ACHN (cell line): Measurements from ENCODE around the gene KRTAP26-1.

Experiments
- DNase-seq: peaks from one replicate; pipeline ENCODE4 v3.0.0-alpha.2; 2015
- in situ Hi-C: cut with HindIII; loops from 2 replicates; pipeline ENCODE4 v1.10.0; 2017; ENCODE audit warnings: low sequenced_read_pairs, low pct_ligation_motif_present, low pct_unique_long_range_greater_than_20kb

The KRTAP26-1 gene, protein sequence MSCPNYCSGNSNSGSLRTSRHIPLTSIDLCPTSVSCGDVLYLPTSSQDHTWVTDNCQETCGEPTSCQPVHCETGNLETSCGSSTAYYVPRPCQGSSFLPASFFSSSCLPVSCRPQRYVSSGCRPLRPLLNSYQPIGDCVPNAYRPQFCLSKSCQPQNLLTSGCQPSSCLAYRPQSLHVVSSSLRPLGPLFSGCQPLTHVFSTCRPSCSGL

GRCh38 chr21:30320215-30320614, at the start of gene KRTAP26-1:
Gene KRTAP26-1 (minus strand): TSS chr21:30320315. CDS start chr21:30320035, 280 bp downstream.
- in situ Hi-C loops = no loop called here

DNA sequence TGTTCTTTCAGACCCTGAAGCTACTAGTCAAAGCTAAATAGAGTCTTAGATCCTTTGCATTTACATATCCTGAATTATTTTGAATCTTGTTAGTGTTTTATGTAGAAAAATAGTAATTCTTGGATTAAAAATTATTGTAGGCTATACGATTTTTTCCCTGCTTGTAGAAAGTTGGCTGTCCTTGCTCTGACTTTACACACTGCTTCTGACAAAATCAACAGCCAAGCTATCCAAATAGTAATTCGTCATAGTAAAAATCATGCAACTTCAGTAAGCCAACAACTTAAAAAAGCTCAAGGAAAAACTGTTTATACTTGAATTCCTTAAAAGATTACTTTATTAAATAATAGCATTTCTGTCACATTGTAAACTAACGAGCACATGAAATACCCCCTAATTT, 35.8 kb upstream of the KRTAP26-1 start:
- in situ Hi-C loops = no loop called here
- DNase-seq = no peak

More at GRCh38 chr21:30320215-30320614, at the start of gene KRTAP26-1:
- no peak for DNase-seq

GRCh38 chr21:30354308-30355005, 34.3 kb upstream of the KRTAP26-1 start:
- no peak for DNase-seq
- in situ Hi-C loops = no loop called here

DNA sequence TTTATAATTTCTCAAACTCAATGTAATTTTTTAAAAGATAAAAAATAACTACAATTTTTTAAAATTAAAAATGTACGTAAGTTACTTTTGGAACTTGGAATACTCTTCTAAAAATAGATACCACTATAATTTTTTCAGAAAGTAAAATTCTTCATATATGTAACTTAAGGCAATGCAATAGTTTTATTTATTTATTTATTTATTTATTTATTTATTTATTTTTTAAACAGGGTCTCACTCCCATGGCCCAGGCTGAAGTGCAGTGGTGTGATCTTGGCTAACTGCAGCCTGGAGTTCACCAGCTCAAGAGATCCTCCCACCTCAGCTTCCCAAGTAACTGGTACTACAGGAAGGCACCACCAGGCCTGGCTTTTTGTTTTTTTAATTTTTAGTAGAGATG, 31.4 kb upstream of the KRTAP26-1 start:
- DNase-seq = no peak
- in situ Hi-C loops = no loop called here

DNA sequence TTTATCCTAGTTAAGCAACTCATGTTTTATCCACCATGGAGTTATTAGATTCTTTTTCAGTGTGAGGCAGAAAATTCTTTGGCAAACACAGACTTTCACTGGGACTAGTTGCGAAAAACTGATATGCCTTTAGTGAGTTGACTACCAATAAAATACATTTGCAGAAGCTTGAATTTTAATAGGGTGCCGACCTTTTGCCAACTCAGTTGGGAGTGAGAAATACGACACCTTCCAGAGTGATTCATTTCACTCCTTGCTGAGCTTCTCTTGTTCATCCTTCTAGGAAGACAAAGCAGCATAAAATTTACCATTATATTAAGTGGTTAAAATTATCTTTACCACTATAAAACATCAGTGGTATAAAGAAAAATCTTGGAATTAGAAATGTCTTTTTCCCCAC, 29.5 kb upstream of the KRTAP26-1 start:
- in situ Hi-C loops = no loop called here
- no peak for DNase-seq

GRCh38 chr21:30348506-30348905, 28.4 kb upstream of the KRTAP26-1 start, which contains the start of gene KRTAP23-1:
Gene KRTAP23-1 (minus strand): TSS chr21:30348606. CDS start chr21:30348606, 0 bp downstream.
- no peak for DNase-seq
- in situ Hi-C loops = no loop called here

GRCh38 chr21:30345014-30345413, 24.9 kb upstream of the KRTAP26-1 start:
- DNase-seq = no peak
- in situ Hi-C loops = no loop called here

- in situ Hi-C loops = no loop called here
- peak; percentile 29 for DNase-seq
Observed at GRCh38 chr21:30340714-30341573, 20.8 kb upstream of the KRTAP26-1 start.

- DNase-seq = no peak
- in situ Hi-C loops = no loop called here
Observed at GRCh38 chr21:30338717-30339116, 18.6 kb upstream of the KRTAP26-1 start.

- no peak for DNase-seq
- in situ Hi-C loops = no loop called here
Observed at GRCh38 chr21:30337772-30338171, 17.7 kb upstream of the KRTAP26-1 start.

DNA sequence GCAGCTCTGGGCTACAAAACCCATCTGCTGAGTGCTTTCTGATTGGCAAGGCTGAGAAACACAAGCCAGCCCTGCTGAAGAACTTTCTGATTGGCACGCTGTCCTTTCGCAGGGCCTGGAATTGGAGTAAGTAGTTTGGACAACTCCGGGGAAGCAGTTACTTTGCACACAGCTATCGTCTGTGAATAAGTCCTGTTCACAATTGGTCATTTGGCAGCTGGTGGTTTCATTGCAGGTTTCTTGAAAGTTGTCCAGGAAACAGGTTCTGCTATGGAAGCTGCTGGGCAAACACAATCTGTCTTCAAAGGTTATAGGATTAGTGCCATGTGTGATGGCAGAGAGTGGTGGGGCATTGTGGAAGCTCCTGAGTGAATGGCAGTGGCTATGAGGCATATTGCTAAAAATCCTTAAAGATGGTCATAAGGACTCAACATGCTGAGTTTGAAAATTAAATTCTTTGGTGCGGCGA, 17.2 kb upstream of the KRTAP26-1 start, which contains the start of gene KRTAP27-1:
Gene KRTAP27-1, minus strand, starts transcription at position 419 of the 469 bp plus-strand sequence. Its CDS starts 26 bp downstream, at position 393.
- in situ Hi-C loops = no loop called here

GRCh38 chr21:30336596-30336995, 16.5 kb upstream of the KRTAP26-1 start:
- in situ Hi-C loops = no loop called here
- no peak for DNase-seq

More for the DNA sequence above, 17.2 kb upstream of the KRTAP26-1 start, which contains the start of gene KRTAP27-1:
- no peak for DNase-seq

GRCh38 chr21:30333736-30334135, 13.6 kb upstream of the KRTAP26-1 start:
- in situ Hi-C loops = no loop called here

DNA sequence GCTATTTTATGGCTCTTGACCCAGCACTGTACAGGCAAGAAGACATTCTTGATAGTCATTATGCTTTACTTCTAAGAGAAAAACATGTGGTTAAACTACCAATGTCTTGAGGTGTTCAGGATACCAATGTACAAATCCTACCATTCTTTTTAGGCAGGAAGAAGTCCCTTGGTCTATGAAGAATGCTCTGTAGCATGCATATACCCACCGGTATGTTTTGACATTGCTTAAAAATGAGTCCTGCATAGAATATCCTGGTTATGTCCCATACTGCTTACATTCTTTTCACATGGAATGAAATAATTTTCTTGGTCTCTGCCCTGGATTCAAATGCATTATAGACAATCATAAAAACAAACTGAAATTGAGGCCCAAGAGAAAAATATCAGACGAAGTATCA, 12.6 kb upstream of the KRTAP26-1 start:
- in situ Hi-C loops = no loop called here

More at GRCh38 chr21:30333736-30334135, 13.6 kb upstream of the KRTAP26-1 start:
- DNase-seq = no peak

DNA sequence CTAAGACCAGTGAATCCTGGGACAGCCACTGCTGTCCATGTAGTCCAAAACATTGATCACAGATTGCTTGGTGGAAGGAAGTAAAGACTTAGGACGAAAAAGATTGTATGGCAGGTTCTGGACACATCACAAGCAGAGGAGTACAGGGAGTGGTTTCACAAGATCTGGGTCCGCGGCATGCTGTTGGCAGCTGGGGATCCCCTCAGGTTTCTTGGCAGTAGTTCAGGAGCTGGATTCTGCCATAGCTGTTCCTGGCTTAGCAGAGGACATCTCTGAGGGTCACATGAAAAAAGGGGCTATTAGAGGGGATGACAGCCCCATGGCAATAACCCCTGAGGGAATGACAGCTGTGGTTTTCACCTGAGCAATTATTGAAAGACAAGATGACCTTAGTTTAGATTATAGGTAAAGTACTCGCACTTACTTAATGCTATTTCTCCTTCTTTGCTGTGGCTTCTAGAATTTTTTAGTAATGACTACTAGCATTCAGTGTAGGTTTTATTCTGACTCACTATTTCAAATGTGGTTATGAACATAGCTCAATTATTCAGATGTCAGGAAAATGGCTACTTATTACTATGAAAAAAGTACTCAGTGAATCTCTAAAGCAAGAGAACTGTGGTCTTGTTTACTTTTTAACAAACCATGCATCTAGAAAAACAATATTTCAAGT, 9.2 kb upstream of the KRTAP26-1 start:
- in situ Hi-C loops = no loop called here
- no peak for DNase-seq

More for the DNA sequence above, 12.6 kb upstream of the KRTAP26-1 start:
- DNase-seq = no peak

GRCh38 chr21:30326390-30326789, 6.3 kb upstream of the KRTAP26-1 start:
- no peak for DNase-seq
- in situ Hi-C loops = no loop called here

DNA sequence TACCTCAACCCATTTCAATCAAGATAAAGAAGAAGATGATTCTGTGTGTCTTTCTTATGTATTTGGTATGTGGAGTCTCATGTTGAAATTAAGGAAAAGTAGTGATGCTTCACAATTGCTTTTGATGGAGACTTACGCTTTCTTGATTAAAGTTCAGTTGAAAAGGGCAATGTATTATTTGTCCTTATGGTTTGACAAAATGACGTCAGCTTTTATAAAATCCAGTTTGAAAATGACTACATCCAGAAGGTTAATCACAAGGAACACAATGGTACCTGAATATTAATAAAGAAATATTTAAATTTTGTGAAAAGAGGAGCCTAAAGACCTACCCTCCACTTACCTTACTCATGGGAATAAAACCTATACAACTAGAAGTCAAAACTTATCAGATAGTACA, 4.4 kb downstream of the KRTAP26-1 start:
- DNase-seq = no peak
- in situ Hi-C loops = no loop called here

- DNase-seq = no peak
- in situ Hi-C loops = no loop called here
Observed at GRCh38 chr21:30306884-30307283, 13.2 kb downstream of the KRTAP26-1 start.
